ENCODE data around the gene CSKMT.
A peak's percentile ranks its signal among the peaks of the same experiment; 100 is the strongest.
"Not testable (repeated sequence)": the region's sequence is repeated elsewhere in the genome, so short reads cannot be mapped to it uniquely, and the experiment has no call there.

The CSKMT gene, protein sequence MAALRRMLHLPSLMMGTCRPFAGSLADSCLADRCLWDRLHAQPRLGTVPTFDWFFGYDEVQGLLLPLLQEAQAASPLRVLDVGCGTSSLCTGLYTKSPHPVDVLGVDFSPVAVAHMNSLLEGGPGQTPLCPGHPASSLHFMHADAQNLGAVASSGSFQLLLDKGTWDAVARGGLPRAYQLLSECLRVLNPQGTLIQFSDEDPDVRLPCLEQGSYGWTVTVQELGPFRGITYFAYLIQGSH
- total RNA-seq = 11.1 to 15.0 reads per million in 2 donors

- DNase-seq = peak; percentile 88 to 94 (median 93)
These were observed at the start of gene CSKMT, which contains the start of gene C11orf98 for GRCh38 chr11:62665075-62665598. TSS of gene CSKMT (plus strand) at chr11:62665312. CDS start at chr11:62665880, 568 bp downstream. TSS of gene C11orf98 (minus strand) at chr11:62665210. CDS start at chr11:62665169, 41 bp downstream.

- no peak for DNase-seq
These were observed 49.6 kb upstream of the CSKMT start for GRCh38 chr11:62615521-62615920.

- not testable (repeated sequence) for DNase-seq
These were observed 48.2 kb upstream of the CSKMT start for GRCh38 chr11:62616957-62617356.

DNA sequence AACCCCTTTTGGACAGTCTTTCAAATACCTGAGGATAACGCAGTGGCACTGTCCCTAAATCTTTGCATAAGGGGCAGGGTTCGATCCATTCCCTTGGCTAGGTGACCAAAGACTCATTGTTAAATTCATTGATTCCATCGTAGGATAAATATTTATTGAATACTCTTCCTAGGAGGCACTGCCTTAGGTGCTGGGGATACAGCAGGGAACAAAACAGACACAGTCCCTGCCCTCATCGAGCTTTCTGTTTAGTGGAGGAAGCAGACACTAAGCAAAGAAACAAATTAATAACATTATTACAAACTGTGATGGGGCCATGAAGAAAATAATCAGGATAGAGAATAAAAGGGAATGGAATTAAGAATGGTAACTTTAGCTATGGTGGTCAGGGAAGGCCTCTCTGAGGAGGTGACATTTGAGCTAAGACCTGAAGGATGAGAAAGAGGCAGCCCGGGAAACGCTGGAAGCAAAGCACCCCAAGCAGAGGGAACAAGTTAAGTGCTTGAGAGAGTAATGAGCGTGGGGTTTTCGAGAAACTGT, 44.0 kb upstream of the CSKMT start:
- no peak for DNase-seq

DNA sequence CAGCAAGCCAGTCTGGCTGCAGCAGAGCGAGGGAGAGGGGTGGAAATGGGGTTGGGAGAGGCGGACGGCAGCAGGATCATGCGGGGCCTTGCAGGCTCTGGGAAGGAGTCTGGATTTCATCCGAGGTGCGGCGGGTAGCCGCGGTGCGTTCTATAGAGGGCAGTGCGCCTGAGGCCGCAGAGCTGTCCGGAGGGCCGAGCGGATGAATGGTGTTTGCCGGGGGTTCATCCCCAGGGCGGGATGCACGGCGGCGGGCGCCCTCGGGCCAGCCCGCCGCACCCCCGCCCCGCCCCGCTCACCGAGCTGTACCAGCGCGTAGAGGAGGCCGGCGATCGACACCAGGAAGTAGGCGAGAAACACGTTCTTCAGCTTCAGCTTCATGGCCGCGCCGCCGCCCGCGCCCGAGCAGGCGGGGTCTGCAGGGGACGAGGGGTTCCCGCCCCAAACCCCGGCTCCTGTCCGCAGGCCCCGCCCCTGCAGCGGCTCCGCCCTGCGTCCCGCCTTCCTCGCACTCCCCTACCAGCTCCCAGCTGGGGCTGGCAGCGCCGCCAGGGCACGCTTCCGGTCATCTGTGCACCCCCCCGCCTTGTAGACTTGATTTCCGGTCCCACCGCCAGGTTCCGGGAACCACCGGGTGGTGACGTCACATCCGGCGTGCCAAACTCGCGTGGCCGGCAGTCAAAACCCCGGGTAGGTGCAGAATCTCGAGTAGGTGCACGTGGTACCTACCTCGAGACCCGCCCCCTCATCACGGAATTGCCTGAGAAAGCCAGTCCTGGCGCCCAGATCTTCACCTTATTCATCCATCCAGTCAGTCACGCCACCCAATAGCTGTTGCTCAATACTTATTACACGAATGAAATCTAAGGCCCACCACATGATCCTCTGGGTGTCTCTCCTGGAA, 43.3 kb upstream of the CSKMT start, which contains the start of gene B3GAT3:
Gene B3GAT3, minus strand, starts transcription at position 420 of the 904 bp plus-strand sequence. Its CDS starts 39 bp downstream, at position 381.
- peak; percentile 89 to 98 (median 97) for DNase-seq

DNA sequence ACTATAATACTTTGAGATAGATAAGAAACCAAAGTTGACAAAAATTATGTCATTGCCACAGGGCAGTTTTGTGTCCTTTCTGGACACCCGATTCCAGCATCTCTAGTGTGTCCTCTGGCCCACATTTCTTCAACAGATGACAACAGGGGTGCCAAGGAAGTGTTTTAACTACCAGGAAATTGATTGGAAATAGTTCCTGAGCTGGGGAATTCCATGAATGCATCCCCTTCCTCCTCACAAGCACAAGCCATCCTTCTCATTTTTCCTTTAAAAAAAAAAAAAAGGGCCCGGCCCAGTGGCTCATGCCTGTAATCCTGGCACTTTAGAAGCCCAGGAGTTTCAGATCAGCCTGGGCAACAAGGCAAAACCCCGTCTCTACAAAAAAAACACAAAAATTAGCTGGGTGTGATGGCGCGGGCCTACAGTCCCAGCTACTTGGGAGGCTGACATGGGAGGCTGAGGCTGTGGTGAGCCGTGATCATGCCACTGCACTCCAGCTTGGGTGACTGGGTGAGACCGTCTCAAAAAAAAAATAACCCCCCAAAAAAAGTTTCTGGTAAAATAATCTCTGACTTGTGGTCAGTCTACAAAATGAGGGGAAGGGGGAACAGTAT, 42.5 kb upstream of the CSKMT start:
- no peak for DNase-seq

DNA sequence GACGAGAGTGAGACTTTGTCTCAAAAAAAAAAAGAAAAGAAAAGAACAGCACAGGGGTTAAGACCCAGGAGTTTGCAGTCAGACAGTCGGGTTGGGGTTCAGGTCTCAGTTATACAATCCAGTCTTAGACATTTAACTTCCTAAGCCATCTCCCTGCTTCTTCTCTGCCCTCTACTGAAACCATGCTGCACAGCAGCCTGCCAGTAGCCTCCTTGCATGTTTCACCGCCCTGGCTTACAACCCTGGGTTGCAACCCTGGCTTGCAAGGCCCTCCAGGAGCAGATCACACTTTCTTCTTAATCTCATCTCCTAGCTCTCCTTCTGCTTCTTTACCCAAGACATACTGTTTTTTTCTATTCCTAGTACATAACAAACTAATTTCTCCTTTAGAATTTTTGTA, 37.4 kb upstream of the CSKMT start:
- peak in 1 of 5 experiments; percentile 20 for DNase-seq

- DNase-seq = no peak
These were observed 32.6 kb upstream of the CSKMT start for GRCh38 chr11:62632492-62632891.

GRCh38 chr11:62644220-62644619, 20.9 kb upstream of the CSKMT start:
- no peak for DNase-seq

DNA sequence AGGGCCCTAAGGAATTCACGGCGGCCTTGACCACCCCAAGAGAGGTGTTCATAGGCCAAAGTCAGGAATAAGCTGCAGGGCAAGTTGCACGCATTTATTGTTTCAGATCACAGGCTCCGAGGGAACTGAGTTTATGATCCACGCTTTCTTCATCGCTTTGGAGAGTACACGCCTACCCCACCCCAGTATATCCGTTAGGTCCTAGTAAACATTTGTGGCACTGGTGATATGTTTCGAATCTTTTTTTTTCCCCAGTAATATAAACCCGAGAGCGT, 19.5 kb upstream of the CSKMT start:
- peak in 1 of 5 experiments; percentile 22 for DNase-seq

DNA sequence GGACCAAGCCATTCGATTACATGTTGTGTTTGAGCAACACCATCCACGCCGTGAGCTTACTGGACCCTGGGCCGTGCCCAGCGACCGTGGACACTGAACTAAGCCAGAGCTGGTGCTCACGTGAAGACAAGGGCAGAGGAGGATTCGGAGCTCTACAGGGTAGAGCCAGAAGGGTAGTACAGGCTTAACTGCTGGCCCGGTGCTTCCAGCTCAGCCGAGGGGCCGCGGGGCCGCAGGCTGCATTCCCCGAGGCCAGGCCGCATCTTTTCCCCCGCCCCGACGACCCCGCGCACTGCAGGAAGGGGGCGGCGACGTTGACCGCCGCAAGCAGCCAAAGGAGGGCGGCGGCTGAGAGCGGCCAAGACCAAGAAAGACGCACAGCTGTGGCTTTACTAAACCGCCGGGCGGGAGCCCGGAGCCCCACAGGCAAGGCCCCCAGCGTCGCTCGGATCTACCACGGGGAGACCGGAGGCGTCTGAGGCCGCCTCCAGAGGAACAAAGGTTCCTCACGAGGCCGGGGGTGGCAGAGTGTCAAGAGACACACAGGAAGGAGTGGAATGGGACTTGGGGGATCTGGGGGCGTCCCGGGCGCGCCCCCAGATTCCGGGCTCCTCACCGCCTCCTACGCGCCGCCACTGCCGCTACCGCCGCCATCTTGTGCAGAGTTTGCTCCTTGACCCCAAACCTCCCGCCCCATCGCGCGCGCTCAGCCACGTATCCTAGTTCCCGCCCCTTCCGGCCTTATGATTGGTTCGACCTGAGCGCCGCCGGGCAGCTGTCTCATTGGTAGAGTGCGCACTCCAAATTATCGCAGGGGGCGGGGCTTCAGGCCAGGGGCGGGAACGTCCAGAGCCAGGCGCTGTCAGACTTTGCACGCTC, 18.9 kb upstream of the CSKMT start, which contains the start of gene GANAB:
Gene GANAB, minus strand, starts transcription at position 668 of the 879 bp plus-strand sequence. Its CDS starts 14 bp downstream, at position 654.
- peak; percentile 94 to 99 (median 98) for DNase-seq

DNA sequence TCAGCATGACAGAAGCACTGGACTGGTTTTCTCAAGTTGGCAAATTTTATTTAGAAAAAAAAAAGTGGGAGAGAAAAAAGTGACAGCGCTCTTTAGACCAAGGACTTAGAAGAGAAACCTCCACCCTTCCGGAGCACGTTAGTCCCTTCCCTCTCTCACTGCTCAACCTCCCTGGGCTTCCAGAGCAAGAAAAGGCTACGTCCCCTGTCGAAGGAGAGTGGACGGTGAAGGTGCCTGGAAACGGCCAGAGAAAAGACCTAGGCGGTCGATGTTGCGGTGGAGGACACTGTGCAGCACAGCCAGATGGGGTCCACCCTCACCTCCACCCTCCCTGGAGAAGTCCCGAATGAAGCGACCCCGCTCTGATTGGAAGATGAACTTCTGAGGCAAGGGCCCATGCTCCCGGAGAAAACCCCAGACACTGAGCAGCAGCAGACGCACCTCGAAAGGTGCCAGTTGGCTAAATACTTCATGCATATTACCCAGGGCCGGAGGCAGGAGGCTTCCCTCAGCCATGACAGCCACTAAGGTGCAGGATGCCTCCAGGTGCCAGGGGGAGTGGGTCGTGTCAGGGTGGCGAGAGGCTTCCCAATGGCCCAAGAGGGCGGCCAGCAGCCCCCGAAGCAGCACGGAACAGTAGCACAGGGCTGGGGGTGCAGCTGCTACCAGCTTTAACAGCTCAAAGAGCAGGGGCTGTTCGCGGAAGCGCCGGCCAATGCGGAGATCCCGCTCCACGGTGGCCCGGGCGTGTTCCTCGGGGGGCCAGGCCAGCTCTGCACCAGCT, 18.1 kb upstream of the CSKMT start:
- DNase-seq = no peak

GRCh38 chr11:62647609-62648005, 17.5 kb upstream of the CSKMT start:
- DNase-seq = no peak

DNA sequence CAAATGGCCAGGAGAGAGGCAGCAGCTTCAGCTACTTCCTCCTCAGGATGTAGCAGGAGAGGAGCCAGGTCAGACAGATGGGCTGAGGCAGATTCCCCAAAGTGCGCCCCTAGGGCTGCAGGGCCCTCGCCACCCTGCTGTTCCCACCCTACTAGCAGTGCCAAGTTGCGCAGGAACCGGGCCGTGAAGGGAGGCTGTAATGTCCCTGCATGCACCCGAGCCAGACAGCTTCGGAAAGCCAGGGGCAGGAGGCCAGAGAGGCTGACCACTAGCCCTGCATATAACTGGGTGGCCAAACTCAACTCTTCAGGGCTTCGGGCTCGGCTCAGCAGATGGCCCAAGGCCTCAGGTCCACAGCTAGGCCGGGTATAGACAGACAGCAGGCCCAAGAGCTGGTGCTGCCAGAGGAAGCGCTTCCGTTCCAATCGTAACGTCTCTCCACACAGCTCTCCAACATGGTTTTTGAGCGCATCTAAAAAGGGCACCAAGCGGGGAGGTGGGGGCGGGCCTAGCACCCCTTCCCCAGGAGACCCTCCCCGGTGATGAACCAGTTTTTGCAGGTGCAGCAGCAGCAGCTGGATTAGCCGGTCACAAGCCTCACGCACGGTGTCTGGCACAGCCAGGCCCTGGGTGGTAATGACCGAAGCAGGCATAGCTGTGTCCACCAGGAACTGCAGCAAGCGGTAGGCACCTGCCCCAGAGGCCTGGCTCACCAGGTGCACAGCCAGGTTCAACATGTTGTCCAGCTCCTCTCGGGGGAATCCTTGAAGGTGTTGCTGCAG, 16.7 kb upstream of the CSKMT start:
- DNase-seq = no peak

- no peak for DNase-seq
These were observed 16.1 kb upstream of the CSKMT start for GRCh38 chr11:62648967-62649364.

GRCh38 chr11:62649486-62649885, 15.6 kb upstream of the CSKMT start:
- no peak for DNase-seq

DNA sequence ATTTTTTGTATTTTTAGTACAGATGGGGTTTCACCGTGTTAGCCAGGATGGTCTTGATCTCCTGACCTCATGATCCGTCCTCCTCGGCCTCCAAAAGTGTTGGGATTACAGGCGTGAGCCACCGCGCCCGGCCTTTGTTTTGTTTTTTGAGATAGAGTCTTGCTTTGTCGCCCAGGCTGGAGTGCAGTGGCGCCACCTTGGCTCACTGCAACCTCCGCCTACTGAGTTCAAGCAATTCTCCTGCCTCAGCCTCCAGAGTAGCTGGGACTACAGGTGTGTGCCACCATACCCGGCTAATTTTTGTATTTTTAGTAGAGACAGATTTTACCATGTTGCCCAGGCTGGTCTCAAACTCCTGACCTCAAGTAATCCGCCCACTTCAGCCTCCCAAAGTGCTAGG, 14.8 kb upstream of the CSKMT start:
- DNase-seq = not testable (repeated sequence)

GRCh38 chr11:62652161-62653006, 12.7 kb upstream of the CSKMT start:
- peak in 1 of 5 experiments; percentile 30 for DNase-seq

- DNase-seq = no peak
These were observed 10.8 kb upstream of the CSKMT start for GRCh38 chr11:62654297-62654696.
